Left ventricle myocardium inferior (tissue), 1 donor: ENCODE data around the gene SLC38A1. TPM values are rescaled to one million over a fixed set of nuclear protein-coding genes. Genes with fewer than 3 reads are reported as not detected.

Experiments
- DNase-seq: peaks from one replicate; pipeline ENCODE4 v3.0.0-alpha.2; 2020
- H3K27ac ChIP-seq: fragments of 200-600 bp; replicated peaks from 2 replicates; pipeline ENCODE4 v1.8.0; 2021
- H3K27me3 ChIP-seq: fragments of 200-600 bp; 2 replicates; pipeline ENCODE4 v1.8.0; 2021; ENCODE audit warnings: low read depth
- H3K36me3 ChIP-seq: fragments of 200-600 bp; 2 replicates; pipeline ENCODE4 v1.8.0; 2021
- H3K4me1 ChIP-seq: fragments of 200-600 bp; 2 replicates; pipeline ENCODE4 v1.8.0; 2021
- H3K4me3 ChIP-seq: fragments of 200-600 bp; 2 replicates; pipeline ENCODE4 v1.8.0; 2021; ENCODE audit warnings: mild to moderate bottlenecking, moderate library complexity
- H3K9me3 ChIP-seq: fragments of 200-600 bp; replicated peaks from 2 replicates; pipeline ENCODE4 v1.8.0; 2021
- intact Hi-C: fragments of 100-400 bp; cut with micrococcal nuclease; formaldehyde crosslinking; loops from one replicate; pipeline ENCODE4 v1.11.0; 2022
- total RNA-seq: library from RNA; stranded (reverse); fragmentation: NEBNext Ultra II Directional; extraction: Animal tissue kit (Norgen Biotek cat#: 25700); gene quantifications from one replicate; pipeline ENCODE4 v1.2.1, GENCODE V29; 2021
- TF ChIP-seq, protein P1 (sequence below): fragments of 200-600 bp; IDR thresholded peaks from 2 replicates; pipeline ENCODE4 v1.8.0; 2021; ENCODE audit warnings: antibody characterized with exemption, mild to moderate bottlenecking, borderline replicate concordance
- donor health status: DM: no; HTN: yes; CAD: no; lungs with severe emphysema.

The SLC38A1 gene
- total RNA-seq, 1 donor from 2014 or later = 134 TPM

DNA sequence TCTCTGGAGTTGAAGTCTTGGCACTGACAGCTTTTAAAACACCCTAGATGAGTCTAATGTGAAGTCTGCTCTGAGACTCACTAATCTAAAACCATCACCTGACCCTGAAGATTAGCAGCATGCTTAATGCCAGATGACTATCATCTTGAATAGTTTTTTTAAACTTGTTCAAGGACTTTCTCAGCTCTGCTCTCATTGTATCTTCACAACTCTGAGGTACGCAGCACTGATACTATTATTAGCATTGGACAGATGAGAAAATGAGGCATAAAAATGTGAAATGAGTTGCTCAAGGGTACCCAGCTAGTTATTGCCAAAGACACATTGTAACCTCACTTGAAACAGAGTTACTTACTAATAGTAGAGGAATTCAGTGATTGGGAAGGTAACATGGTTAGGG is 4.8 kb downstream of the SLC38A1 start:
- no peak for DNase-seq
- intact Hi-C loops = loop anchor here (10.0 kb wide), 1 partner anchor 59 kb away; no protein-coding TSS in a partner anchor
- Histone ChIP-seq H3K4me1 (peaks cover 90% of the 10 kb centered on the region), H3K4me3 (peak overlapping the region; percentile 12), H3K9me3 (no peaks in the 10 kb centered on the region), H3K36me3 (no peaks in the 10 kb centered on the region), H3K27me3 (peaks cover 26% of the 10 kb centered on the region), H3K27ac (peak overlapping the region; percentile 86)
- TF ChIP-seq, protein P1, sequence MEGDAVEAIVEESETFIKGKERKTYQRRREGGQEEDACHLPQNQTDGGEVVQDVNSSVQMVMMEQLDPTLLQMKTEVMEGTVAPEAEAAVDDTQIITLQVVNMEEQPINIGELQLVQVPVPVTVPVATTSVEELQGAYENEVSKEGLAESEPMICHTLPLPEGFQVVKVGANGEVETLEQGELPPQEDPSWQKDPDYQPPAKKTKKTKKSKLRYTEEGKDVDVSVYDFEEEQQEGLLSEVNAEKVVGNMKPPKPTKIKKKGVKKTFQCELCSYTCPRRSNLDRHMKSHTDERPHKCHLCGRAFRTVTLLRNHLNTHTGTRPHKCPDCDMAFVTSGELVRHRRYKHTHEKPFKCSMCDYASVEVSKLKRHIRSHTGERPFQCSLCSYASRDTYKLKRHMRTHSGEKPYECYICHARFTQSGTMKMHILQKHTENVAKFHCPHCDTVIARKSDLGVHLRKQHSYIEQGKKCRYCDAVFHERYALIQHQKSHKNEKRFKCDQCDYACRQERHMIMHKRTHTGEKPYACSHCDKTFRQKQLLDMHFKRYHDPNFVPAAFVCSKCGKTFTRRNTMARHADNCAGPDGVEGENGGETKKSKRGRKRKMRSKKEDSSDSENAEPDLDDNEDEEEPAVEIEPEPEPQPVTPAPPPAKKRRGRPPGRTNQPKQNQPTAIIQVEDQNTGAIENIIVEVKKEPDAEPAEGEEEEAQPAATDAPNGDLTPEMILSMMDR = no peak

DNA sequence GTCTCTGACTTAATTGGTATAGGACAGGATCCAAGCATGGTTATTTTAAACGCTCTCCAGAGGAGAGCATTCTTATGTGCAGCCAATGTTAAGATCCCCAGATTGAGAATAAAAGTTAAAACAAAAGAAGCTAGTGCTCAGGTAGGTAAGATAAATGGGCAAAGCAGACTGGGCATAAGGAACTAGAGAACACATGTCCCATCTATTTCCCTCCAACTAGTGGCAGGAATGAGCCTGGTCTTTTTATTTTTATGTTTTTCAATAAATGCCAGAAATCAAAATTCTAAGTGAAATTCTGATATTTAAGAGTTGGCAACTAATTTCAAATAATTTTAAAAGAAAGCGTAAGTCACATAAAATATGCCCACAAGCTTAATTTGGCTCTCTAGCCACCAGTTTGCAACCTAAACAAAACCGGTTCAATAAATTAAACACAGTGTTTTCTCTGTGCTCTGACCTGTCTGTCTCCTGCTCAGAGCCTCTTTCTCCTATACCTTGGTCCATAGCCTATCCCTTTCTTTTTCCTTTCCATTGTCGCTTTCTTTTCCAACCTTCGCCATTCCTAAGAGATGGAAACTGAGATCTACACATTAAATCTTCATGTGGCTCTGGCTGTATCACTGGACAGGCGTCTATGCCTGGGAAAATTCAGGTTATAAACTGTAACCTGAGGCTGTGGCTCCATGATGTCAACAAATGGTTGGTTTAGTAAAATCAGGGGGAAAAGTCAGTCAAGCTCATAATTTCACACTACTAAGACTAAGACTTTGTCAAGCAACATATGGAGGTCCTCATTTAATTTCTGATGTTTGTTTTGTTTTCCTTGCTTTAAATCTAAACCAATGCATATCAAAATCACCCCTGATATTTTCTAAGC is 5.5 kb downstream of the SLC38A1 start:
- Histone ChIP-seq H3K4me1 (peaks cover 90% of the 10 kb centered on the region), H3K4me3 (peak overlapping the region; percentile 5), H3K27me3 (peaks cover 19% of the 10 kb centered on the region), H3K9me3 (no peaks in the 10 kb centered on the region), H3K27ac (peak overlapping the region; percentile 86), H3K36me3 (no peaks in the 10 kb centered on the region)
- TF ChIP-seq, protein P1 = peak; percentile 49
- DNase-seq = no peak
- intact Hi-C loops = loop anchor here (10.0 kb wide), 1 partner anchor 59 kb away; no protein-coding TSS in a partner anchor

DNA sequence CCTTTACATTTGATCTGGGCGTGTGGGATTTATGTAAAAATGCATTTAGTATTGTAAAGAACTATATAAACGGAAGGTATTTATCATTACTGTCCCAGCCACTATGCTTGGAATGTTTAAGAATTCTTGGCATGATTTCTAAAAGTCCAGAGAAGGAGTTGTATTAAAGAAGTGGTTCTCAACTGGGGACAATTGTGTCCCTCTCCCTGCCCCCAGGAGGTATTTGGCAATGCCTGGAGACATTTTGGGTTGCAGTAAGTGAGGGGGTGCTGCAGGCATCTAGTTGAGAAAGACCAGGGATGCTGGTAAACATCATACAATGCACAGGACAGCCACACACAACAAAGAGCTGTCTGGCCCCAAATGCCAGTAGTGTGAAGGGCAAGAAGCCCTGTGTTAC is 7.2 kb downstream of the SLC38A1 start:
- Histone ChIP-seq H3K4me1 (peaks cover 87% of the 10 kb centered on the region), H3K36me3 (no peaks in the 10 kb centered on the region), H3K4me3 (no peak overlapping the region), H3K9me3 (no peaks in the 10 kb centered on the region), H3K27me3 (peaks cover 4% of the 10 kb centered on the region), H3K27ac (peak overlapping the region; percentile 86)
- no peak for DNase-seq
- TF ChIP-seq, protein P1 = no peak
- intact Hi-C loops = loop anchor here (10.0 kb wide), 1 partner anchor 57 kb away; no protein-coding TSS in a partner anchor

DNA sequence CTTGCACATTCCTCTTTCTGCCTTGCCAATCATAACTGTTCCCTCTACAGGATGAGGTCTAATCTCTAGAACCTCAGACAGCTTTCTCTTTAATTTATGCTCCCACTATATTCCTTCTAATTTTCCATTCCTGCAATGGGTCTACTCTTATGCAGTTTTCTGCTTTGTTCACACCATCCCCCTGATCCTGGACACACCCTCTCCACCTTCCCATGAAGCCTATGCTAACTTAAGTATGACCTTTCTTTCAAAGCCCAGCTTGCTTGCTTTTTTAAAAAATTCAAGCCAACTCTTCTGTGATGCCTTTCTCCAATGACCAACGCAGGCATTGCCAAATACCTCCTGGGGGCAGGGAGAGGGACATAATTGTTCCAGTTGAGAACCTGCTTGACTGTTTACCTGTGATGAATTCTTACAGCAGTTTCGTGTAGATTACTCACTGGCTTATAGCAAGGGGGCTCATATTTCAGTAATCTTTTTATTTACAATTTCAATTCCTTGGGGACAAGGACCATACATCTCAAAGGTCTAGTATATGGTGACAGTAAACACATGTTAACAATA is 7.8 kb downstream of the SLC38A1 start:
- no peaks in the 10 kb centered on the region for H3K27me3 ChIP-seq
- H3K9me3 ChIP-seq = no peaks in the 10 kb centered on the region
- TF ChIP-seq, protein P1 = no peak
- DNase-seq = no peak
- peaks cover 82% of the 10 kb centered on the region for H3K4me1 ChIP-seq
- H3K27ac ChIP-seq = peak overlapping the region; percentile 86
- H3K4me3 ChIP-seq = peak overlapping the region; percentile 31
- intact Hi-C loops = loop anchor here (10.0 kb wide), 1 partner anchor 56 kb away; no protein-coding TSS in a partner anchor
- H3K36me3 ChIP-seq = no peaks in the 10 kb centered on the region

DNA sequence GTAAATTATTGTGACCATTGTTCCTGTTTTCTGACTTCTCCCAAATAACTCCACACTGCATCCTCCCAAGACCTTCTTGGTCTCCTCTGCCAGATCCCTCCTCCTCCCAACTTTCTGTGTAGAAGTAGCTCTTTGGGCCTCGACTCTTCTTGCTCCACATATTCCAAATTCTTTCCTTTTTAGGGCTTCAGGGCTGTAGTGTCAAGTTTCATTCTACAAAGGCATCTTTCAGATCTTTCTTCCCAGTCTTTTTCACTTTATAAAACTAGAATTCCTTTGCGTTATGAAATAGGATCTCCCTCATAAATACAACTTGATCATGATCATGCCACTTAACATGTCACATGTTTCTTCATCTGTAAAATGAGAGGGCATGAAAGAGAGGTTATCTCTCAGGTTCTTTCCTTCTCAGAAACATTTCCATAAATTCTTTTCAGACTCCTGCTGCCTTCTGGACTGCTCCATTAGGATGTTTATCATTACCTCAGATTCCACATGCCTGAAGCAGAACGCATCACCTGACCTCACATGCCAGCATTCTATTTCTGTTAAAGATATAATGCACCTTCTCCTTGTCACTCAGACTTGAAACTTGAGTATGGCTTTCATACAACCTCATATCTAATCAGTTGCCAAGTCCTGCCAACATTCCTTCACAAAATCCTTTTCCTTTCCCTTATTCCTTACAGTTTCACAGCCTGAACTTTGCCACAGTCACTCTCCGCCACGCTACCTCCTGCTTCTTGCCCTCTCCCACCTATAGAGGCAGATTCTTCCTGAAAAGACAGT is 8.5 kb downstream of the SLC38A1 start:
- Histone ChIP-seq H3K27ac (peak overlapping the region; percentile 86), H3K4me3 (peak overlapping the region; percentile 31), H3K36me3 (no peaks in the 10 kb centered on the region), H3K4me1 (peaks cover 84% of the 10 kb centered on the region), H3K27me3 (no peaks in the 10 kb centered on the region), H3K9me3 (no peaks in the 10 kb centered on the region)
- intact Hi-C loops = loop anchor here (10.0 kb wide), 1 partner anchor 56 kb away; no protein-coding TSS in a partner anchor
- TF ChIP-seq, protein P1 = no peak
- no peak for DNase-seq
